D341Med (cell line): Measurements from ENCODE around the gene OSER1.

ENCODE experiments used
- DNase-seq: peaks from one replicate; pipeline ENCODE4 v3.0.0; 2012; ENCODE audit warnings: low spot score

Gene OSER1

GRCh38 chr20:44174996-44175765 lies 35.4 kb downstream of the OSER1 start:
- no peak for DNase-seq

- DNase-seq, result no peak
Measured at GRCh38 chr20:44173846-44174245, 36.7 kb downstream of the OSER1 start.

GRCh38 chr20:44173116-44173515 lies 37.5 kb downstream of the OSER1 start:
- no peak for DNase-seq

GRCh38 chr20:44172572-44172950 lies 38.0 kb downstream of the OSER1 start:
- no peak for DNase-seq

- DNase-seq, result no peak
Measured at GRCh38 chr20:44171775-44172571, 38.6 kb downstream of the OSER1 start.

DNA sequence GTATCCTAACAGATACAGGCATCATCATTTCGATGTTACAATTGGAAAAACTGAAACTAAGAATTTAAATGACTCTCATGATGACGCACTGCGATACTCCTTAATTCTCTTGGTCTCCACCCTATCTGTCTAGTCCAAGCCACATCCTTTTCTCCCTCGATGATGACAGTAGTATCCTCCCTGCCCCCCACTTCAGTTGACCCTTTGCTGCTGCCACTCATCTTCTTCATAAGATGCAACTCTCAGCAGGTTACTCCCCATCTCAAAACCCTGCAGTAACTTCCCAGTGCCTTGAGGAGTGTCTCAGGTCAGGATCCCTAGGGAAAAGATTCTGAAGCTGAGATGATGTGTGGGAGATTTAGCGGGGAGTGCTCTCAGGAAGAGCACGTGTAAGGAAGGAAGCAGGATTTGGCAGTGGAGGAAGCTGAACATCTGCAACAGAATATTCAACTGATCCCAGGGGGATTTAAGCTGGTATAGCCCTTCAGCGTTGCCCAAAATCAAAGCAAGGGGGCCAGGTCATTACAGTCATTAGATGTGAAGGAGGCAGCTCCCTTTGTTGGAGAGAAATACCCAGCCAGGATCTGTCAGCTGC lies 39.7 kb downstream of the OSER1 start:
- no peak for DNase-seq

DNA sequence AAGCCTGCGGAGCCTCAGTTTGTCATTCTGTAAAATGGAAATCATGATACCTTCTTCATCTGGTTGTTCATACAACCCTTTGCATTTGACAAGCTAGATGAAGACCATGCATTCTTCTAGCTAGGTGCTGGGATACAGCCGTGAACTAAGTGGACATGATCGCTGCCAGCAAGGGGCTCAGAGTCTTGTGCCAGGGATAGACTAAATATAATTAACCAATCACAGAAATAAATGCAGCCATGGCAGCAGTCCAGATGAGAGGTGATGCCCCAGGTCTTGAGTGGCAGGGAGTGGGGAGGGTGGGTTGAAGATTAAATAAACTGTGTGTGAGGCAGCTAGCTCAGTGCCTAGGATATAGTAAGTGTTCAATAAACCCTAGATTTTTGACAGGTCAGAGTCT lies 42.8 kb downstream of the OSER1 start:
- DNase-seq, result no peak

DNA sequence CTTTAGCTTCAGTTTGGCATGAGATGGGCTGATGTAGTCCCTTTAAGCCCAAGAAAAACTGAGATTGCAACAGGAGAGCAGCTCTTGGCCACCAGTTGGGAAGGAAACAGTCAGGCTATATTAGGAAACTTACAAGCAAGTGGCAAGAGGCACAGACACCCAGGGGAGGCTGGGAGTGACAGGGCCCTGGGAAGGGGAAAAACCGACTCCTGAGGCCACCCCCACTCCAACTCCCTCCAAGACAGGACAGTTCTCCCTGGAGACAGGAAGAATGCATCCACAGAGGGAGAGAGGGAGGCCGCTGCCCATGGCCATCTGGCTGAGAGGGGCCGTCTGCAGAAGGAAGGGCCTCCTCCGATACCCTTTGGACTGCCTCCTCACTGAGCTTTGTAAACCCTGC lies 44.1 kb downstream of the OSER1 start:
- no peak for DNase-seq

DNA sequence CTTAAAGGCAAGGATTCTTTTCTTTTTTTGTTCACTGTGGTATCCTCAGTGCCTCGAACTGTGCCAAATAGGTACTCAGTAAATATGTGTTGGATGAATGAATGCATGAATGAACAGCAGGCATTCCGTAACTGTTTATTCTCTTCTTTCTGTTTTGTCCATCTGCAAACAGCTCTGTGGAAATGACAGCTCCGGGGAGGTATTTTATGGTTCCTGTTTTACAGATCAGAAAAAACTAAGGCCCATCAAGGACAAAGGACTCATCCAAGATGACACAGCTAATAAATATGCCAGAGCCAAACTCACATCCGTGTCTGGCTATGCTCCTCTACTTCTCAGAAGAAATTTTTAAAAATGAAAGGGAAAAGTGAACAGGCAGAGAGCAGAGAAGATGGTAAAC lies 44.6 kb downstream of the OSER1 start:
- DNase-seq, result no peak

DNA sequence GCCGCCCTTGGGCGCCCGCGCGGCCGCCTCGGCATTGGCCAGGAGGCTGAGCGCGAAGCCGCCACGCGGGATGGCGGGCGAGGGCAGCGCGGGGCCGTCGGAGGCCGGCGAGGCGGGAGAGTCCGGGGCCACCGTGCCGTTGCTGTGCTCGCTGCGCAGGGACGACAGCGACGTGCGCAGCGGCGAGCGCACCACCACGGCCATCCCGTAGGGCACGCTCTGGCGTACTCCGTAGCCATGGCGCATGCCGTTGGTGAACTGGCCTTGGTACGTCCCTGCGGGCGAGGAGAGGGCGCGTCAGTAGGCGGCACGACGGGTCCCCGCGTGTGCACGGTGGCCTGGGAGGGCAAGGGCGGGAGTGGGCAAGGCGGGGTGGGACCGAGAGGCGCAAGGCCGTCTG lies 50.4 kb downstream of the OSER1 start:
- DNase-seq, result no peak

DNA sequence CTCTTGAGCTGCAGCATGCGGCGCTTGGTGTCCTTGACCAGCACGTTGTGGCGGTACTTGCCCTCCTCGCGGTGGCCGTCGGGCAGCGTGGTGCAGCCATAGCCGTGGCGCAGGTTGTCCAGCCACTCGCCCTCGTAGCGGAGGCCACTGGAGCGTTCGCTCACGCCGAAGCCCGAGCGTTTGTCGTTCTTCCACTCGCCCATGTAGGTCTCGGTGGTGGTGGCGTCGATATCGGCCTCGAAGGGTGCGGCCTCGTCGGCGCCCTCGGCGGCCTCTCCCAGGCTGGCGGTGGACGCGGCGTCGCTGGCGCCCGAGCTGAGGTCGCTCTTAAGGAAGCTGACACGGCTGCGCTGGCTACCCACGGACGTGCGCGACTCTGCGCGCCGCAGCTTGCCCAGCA lies 50.9 kb downstream of the OSER1 start:
- DNase-seq, result no peak

GRCh38 chr20:44159125-44159524 lies 51.4 kb downstream of the OSER1 start:
- no peak for DNase-seq

- no peak for DNase-seq
Measured at GRCh38 chr20:44157061-44157460, 53.5 kb downstream of the OSER1 start.

- no peak for DNase-seq
Measured at GRCh38 chr20:44154521-44155001, 56.0 kb downstream of the OSER1 start.

GRCh38 chr20:44153636-44154043 lies 56.9 kb downstream of the OSER1 start:
- DNase-seq, result no peak

DNA sequence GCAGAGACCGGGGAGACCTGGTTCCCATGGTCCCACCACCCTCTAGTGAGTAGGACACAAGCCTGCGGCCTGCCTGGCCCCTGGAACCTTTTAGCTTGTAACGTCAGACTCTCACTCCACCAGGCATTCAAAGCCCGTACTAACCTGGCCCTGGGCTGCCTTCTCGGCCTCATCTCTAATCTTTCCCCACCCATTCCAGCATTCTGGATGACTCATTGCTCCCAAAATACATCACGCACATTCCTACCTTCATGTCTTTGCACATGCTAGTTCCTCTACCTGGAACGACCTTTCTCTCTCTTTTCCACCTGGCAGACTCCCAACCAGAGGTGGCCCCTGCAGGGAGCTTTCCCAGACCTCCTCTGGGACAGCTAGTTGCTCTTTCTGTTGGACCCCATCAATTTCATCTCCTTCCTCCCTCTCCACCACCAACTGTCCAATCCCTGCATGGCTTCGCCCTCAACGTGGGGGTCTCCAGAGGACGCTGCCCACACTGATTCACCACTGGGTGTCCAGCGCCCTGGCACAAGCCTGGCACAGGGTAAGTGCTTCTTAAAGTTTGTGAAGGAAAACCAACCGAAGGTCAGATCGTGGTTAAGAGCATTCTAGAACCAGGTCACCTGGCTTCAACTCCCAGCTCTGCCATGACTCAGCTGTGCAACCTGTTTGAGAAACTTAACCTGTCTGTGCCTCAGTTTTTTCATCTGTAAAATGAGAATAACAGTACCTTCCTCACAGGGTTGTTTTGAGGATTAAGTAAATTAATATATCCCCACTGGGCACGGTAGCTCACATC lies 58.8 kb downstream of the OSER1 start:
- no peak for DNase-seq

DNA sequence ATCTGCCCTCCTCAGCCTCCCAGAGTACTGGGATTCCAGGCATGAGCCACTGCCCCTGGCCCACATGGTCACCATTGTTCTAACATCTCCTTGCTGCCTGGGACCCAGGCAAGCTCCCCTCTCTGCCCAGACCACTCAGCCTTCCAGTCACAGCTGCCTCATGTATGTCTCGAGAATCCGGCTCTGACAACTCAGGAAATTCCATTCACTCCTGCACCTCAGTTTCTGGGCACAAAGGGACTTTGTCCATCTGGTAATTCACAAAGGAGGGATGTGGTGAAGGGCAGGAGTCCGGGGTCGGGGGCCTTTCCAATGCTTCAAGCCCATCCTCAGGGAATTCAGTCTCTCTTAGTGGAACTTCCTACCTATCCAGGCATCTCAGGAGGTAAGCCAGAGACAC lies 64.3 kb downstream of the OSER1 start:
- no peak for DNase-seq
